Cardiac muscle cell (in vitro differentiated cells and primary cell): Measurements from ENCODE around the gene FAM117B. TPM values are rescaled to one million over a fixed set of nuclear protein-coding genes. Genes with fewer than 3 reads are reported as not detected.

Experiments
- DNase-seq, 2 donors: peaks; one replicate each; pipeline versions ENCODE4 v3.0.0 to v3.0.0-alpha.2; 2010 to 2017; ENCODE audit warnings: low read depth in 1 of 2, low spot score in 1 of 2
- H3K27ac ChIP-seq: fragments of 200-600 bp; sonication (generic); 2 replicates; pipeline ENCODE4 v1.5.1; 2016
- H3K27me3 ChIP-seq: fragments of 200-600 bp; sonication (generic); 2 replicates; pipeline ENCODE4 v1.6.0; 2016; ENCODE audit warnings: control low read depth
- H3K36me3 ChIP-seq: fragments of 200-600 bp; sonication (generic); 2 replicates; pipeline ENCODE4 v1.5.1; 2016; ENCODE audit warnings: control low read depth
- H3K4me1 ChIP-seq: fragments of 200-600 bp; sonication (generic); 2 replicates; pipeline ENCODE4 v1.8.1; 2017; ENCODE audit warnings: low read depth, mild to moderate bottlenecking, mixed run types
- H3K4me3 ChIP-seq: fragments of 200-600 bp; sonication (generic); 2 replicates; pipeline ENCODE4 v1.5.1; 2016; ENCODE audit warnings: mild to moderate bottlenecking
- H3K9me3 ChIP-seq: fragments of 200-600 bp; sonication (generic); 2 replicates; pipeline ENCODE4 v1.5.1; 2017; ENCODE audit warnings: low read depth, mild to moderate bottlenecking, control low read depth
- polyA plus RNA-seq: library from polyadenylated mRNA; unstranded; fragments of >200 nt; fragmentation: Nextera tagmentation; extraction: Ambion mirVana; gene quantifications from 2 replicates; pipeline ENCODE4 v1.2.1, GENCODE V29; 2016
- total RNA-seq: library from RNA; depleted of rRNA; stranded (reverse); fragments of >200 nt; gene quantifications from 2 replicates; pipeline ENCODE4 v1.2.3, GENCODE V29; 2016
- TF ChIP-seq, protein P1 (sequence below): IDR thresholded peaks from 2 replicates; pipeline ENCODE4 v1.5.1; 2012; ENCODE audit warnings: low read depth, mild to moderate bottlenecking, low read length

The FAM117B gene
- total and polyA plus RNA-seq, 2 experiments from 2014 or later: 8.5 to 11.4 TPM

- H3K27me3 ChIP-seq: no peaks in the 10 kb centered on the region
- no peaks in the 10 kb centered on the region for H3K9me3 ChIP-seq
- H3K27ac ChIP-seq: no peak overlapping the region
- peak in 1 of 2 donors; percentile 16 for DNase-seq
- H3K4me1 ChIP-seq: no peaks in the 10 kb centered on the region
- H3K4me3 ChIP-seq: no peak overlapping the region
- TF ChIP-seq, protein P1, sequence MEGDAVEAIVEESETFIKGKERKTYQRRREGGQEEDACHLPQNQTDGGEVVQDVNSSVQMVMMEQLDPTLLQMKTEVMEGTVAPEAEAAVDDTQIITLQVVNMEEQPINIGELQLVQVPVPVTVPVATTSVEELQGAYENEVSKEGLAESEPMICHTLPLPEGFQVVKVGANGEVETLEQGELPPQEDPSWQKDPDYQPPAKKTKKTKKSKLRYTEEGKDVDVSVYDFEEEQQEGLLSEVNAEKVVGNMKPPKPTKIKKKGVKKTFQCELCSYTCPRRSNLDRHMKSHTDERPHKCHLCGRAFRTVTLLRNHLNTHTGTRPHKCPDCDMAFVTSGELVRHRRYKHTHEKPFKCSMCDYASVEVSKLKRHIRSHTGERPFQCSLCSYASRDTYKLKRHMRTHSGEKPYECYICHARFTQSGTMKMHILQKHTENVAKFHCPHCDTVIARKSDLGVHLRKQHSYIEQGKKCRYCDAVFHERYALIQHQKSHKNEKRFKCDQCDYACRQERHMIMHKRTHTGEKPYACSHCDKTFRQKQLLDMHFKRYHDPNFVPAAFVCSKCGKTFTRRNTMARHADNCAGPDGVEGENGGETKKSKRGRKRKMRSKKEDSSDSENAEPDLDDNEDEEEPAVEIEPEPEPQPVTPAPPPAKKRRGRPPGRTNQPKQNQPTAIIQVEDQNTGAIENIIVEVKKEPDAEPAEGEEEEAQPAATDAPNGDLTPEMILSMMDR: no peak
- H3K36me3 ChIP-seq: peaks cover 7% of the 10 kb centered on the region
These were observed 89.0 kb downstream of the FAM117B start for GRCh38 chr2:202723746-202724145.

- Histone ChIP-seq H3K27ac (no peak overlapping the region), H3K4me3 (no peak overlapping the region), H3K27me3 (no peaks in the 10 kb centered on the region), H3K9me3 (no peaks in the 10 kb centered on the region), H3K4me1 (no peaks in the 10 kb centered on the region), H3K36me3 (peaks cover 10% of the 10 kb centered on the region)
- DNase-seq: no peak
- TF ChIP-seq, protein P1: no peak
These were observed 91.3 kb downstream of the FAM117B start for GRCh38 chr2:202726070-202726469.

- Histone ChIP-seq H3K27me3 (no peaks in the 10 kb centered on the region), H3K4me3 (no peak overlapping the region), H3K4me1 (no peaks in the 10 kb centered on the region), H3K27ac (no peak overlapping the region), H3K9me3 (no peaks in the 10 kb centered on the region), H3K36me3 (no peaks in the 10 kb centered on the region)
- no peak for DNase-seq
- TF ChIP-seq, protein P1: no peak
These were observed 102.1 kb downstream of the FAM117B start for GRCh38 chr2:202736826-202737225.

- Histone ChIP-seq H3K4me3 (no peak overlapping the region), H3K27me3 (no peaks in the 10 kb centered on the region), H3K36me3 (no peaks in the 10 kb centered on the region), H3K9me3 (no peaks in the 10 kb centered on the region), H3K4me1 (no peaks in the 10 kb centered on the region), H3K27ac (no peak overlapping the region)
- DNase-seq: no peak
- TF ChIP-seq, protein P1: no peak
These were observed 108.8 kb downstream of the FAM117B start for GRCh38 chr2:202743613-202744012.

GRCh38 chr2:202749477-202749876, 114.7 kb downstream of the FAM117B start:
- Histone ChIP-seq H3K27ac (no peak overlapping the region), H3K4me3 (no peak overlapping the region), H3K36me3 (no peaks in the 10 kb centered on the region), H3K27me3 (no peaks in the 10 kb centered on the region), H3K4me1 (no peaks in the 10 kb centered on the region), H3K9me3 (no peaks in the 10 kb centered on the region)
- no peak for DNase-seq
- TF ChIP-seq, protein P1: no peak
